Adrenal gland (tissue), 5 donors: ENCODE data around the gene PVALEF.

Experiments
- CTCF ChIP-seq, 6 experiments: fragments of 450-650 bp in 4 of 6; fragments of 200-600 bp in 2 of 6; sonication (generic) in 1 of 6; IDR thresholded peaks; 1 replicate in 5 of 6; 2 replicates in 1 of 6; pipeline versions ENCODE4 v1.5.1 to v1.8.0; 2016 to 2021; ENCODE audit warnings: antibody characterized with exemption in 6 of 6, mild to moderate bottlenecking in 2 of 6, moderate library complexity in 1 of 6
- POLR2A ChIP-seq, 2 donors: fragments of 450-650 bp; IDR thresholded peaks; one replicate each; pipeline ENCODE4 v1.6.1; 2017; ENCODE audit warnings: antibody characterized with exemption in 2 of 2, mild to moderate bottlenecking in 2 of 2, moderate library complexity in 1 of 2
- donor health status: DM: no; HTN: no; CAD: no.

- TF ChIP-seq CTCF (IDR thresholded peaks at IDR 0.05) (no peak), POLR2A (IDR thresholded peaks at IDR 0.05) (no peak)
These were observed 22.1 kb upstream of the PVALEF start for GRCh38 chr17:81143200-81143527.
